GM21717 (cell line): ENCODE measurements around the gene MMP3.

ENCODE experiments used
- ATAC-seq: cut with Tn5 transposase; IDR thresholded peaks from one replicate; pipeline ENCODE4 v1.9.1; 2021; ENCODE audit warnings: mild to moderate bottlenecking, moderate library complexity; ENCODE audit not compliant: unreplicated experiment

The MMP3 gene

DNA sequence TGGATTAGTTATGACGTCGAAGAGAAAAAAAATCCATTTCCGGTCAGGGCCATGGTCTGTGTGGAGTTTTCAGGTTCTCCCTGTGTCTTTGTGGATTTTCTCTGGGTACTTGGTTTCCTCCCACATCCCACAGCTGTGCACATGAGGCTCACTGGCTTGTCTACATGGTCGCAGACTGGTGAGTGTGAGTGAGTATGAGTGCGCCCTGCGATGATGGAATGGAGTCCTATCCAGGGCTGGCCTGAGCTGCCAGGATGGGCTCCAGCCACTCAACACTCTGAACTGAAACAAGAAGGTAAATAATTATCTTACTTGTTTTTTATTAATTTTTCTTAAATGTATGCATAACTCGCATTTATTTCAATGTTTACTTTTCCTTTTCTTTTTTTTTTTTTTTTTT lies 10.8 kb downstream of the MMP3 start:
- ATAC-seq = no peak

GRCh38 chr11:102831489-102832440 lies 11.6 kb downstream of the MMP3 start:
- ATAC-seq = no peak

DNA sequence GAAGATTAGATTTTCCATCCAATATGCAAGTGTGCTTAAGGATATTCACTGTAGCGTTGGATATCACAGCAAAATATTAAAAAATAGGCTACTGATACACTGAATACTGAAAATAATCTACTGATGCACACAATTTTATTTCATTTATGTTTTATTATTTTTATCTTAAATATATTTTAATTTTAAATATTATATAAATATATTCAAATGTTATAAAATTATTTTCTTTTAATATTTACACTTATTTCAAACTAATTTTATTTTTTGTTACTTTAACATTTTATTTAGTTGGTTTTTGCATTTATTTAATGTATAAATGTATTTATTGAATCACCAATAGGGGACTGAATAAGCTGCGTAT lies 12.3 kb downstream of the MMP3 start:
- no peak for ATAC-seq

- no peak for ATAC-seq
Observed at GRCh38 chr11:102830001-102830727, 13.2 kb downstream of the MMP3 start.

GRCh38 chr11:102829316-102830000 lies 14.0 kb downstream of the MMP3 start:
- no peak for ATAC-seq

- no peak for ATAC-seq
Observed at GRCh38 chr11:102824556-102824955, 18.9 kb downstream of the MMP3 start.

DNA sequence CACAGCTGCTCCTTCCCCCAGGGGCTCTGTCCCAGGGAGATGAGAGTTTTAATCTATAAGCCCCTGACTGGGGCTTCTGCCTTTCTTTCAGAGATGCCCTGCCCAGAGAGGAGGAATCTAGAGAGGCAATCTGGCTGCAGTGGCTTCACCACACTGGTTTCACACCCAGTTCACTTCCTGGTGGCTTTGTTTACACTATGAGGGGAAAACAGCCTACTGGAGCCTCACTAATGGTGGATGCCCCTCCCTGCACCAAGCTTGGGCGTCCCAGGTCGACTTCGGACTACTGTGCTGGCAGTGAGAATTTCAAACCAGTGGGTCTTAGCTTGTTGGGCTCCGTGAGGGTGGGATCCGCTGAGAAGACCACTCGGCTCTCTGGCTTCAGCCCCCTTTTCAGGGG lies 23.9 kb downstream of the MMP3 start:
- ATAC-seq = no peak

DNA sequence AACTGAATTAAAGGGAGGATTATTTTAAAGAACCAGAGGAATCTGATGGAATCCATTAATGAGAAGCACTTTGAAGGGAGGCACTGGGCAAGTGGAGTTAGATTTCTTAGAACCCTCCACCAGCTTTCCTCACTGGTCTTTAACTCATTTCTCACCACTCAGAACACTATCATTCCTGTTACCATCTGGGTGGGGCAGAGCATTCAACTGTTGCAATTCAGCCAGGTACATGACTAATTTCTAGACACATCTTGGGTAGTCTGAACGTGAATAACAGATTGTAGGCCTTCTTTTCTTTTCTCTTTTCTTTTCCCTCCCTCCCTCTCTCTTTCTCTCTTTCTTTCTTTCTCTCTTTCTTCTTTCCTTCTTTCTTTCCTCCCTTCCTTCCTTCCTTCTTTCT lies 29.9 kb downstream of the MMP3 start:
- ATAC-seq = no peak

DNA sequence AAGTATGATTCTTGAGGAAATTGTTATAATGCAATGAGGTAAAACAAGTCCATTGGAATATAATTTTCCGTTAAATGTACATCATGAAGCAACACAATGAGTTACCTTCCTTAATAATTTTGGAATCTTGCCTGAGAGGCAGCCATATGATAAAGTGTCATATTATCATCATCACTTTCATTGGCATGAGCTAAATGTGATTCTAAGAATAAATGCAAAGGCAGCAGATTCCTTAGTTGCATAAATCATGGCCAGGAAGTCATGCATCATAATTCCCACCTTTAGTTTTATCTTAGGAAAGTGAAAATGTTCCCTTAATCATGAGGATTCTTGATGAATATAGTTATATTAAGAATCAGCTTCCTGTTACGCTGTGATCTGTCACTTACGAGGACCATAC lies 31.2 kb downstream of the MMP3 start:
- no peak for ATAC-seq

GRCh38 chr11:102810950-102811660 lies 32.3 kb downstream of the MMP3 start:
- no peak for ATAC-seq

DNA sequence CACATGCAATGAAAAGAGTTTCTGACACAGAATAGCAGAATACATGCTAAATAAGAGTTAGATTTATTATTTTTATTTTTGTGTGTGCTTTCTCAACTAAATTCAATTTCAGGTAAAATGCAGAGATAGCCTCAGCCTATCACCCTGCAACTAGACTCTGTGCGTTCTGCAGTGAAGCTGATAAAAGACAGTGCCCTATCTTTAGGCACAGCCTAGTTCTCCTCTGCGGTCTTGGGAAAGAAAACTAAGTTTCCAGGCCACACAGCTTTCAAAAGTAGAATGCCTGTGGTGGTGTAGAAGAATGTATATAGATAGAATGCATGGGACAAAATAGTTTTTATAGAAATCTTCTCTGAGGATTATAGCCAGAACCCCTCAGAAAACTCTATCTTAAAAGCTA lies 33.4 kb downstream of the MMP3 start:
- ATAC-seq = no peak

- no peak for ATAC-seq
Observed at GRCh38 chr11:102807921-102808320, 35.5 kb downstream of the MMP3 start.

DNA sequence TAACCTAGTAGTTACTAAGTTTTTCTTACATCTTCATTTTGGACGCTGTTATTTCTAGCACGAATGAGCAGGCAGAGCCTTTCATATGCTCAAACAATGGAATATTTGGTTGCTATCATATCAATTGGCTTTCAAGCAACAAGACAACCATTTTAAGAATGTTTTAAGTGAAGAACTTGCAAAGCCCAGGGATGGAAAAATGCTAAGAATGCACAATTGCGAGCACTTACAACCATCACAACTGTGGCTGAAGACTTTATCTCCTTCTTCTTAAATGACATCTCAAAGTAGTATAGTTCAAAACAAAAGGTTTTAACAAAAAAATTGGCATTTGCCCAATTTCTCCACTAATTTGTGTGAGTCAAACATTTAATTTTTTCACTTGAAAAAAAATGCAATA lies 37.1 kb downstream of the MMP3 start:
- ATAC-seq = no peak

DNA sequence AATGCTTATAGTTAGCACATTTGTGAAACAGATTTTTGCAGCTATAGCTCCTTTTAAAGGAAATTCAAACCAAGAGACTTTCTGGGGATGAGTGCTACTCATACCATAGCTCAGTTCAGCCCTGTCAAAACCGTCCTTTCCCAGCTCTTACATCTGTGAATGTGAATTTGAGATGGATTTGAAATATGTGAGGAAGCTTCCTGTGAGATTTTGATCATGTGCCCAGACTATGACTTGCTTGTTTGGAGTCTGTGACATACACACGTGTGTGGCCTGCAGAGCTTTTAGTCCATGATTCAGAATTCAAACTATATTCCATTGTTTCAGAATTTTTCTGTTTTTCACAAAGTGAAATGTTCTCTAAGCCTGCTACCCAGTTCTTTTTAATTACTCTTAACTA lies 41.1 kb downstream of the MMP3 start:
- ATAC-seq = no peak

GRCh38 chr11:102800767-102801166 lies 42.6 kb downstream of the MMP3 start:
- ATAC-seq = no peak

- no peak for ATAC-seq
Observed at GRCh38 chr11:102799681-102800340, 43.6 kb downstream of the MMP3 start.

DNA sequence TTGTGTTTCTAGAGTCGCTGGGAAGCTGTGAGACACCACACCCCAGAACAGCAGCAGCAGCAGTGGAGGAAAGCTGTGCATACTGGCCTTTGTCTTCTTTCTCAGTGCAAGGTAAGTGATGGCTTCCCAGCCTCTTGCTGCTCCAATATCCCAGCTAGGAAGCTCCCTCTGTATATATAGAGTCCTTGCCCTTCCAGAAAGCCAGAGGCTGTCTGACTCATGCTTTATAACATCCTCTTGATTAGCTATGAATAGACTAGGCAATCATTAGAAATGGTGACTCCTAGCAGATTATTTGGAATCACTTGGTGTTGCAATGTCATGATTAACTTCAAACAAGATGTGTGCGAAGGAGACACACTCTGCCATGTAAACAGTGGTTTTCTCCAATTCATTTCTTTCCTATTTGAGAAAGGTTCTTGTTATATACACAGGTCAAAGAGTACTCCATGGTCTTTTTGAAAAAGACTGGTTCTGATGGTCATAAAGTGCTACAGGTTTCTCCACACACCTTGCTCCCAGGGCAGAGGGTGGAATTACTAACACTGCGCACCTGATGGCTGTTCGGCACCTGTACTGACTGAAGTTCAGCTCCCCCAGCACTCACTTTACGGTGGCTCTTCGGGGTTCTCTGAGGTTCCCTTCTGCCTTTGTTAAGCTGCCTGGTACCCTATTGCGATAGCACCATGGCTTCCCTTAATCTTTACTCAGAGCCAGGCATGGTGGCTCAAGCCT lies 45.2 kb downstream of the MMP3 start, which contains the start of gene MMP1:
Gene MMP1, minus strand, starts transcription at position 149 of the 735 bp plus-strand sequence. Its CDS starts 68 bp downstream, at position 81.
- no peak for ATAC-seq

- peak; percentile 93 for ATAC-seq
Observed at GRCh38 chr11:102794382-102794781, 49.0 kb downstream of the MMP3 start.

DNA sequence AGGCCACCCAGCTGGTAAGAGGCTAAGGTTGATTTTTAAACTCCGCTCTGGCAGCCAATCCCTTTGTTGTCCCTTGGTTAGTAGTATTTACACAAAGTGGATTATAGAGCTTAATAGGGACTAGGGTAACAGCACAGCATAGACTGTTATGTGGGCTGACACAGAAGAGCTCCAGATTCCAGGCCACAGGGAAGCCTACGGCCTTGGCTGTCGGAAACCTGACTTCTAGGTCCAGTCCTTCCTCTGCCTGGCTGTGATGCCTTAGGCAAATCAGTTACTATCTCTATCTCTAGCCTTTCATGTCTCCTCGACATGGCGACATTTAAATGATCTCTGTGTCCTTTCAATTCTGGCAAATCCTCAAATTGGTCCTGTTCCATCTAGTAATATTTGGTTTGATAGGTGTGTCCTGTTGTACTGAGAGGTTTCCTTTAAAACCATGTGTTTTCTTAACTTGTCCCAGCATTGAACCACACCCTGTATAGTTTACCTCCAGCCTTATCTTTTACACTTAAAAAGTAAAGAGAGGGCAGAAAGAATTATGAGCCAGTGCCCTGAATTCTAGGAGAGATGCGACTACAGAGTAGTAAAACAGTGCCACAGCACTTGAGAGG lies 49.6 kb downstream of the MMP3 start:
- no peak for ATAC-seq
